ENCODE data around the gene RBP2.

Gene RBP2

GRCh38 chr3:139448104-139448503 is 28.2 kb downstream of the RBP2 start:
- Histone ChIP-seq H4K20me1 (no peaks in the 10 kb centered on the region), H3K4me3 (no peak overlapping the region), H3K36me3 (no peaks in the 10 kb centered on the region), H3K4me1 (no peaks in the 10 kb centered on the region), H3K27me3 (no peaks in the 10 kb centered on the region), H3K9me3 (no peaks in the 10 kb centered on the region), H3K9ac (no peak overlapping the region), H3K4me2 (no peak overlapping the region), H3K27ac (no peak overlapping the region)
- TF ChIP-seq Cebpa-rat (IDR thresholded peaks at IDR 0.05), result no peak

- no peak overlapping the region for H3K9ac ChIP-seq
- no peak overlapping the region for H3K27ac ChIP-seq
- no peak for TF ChIP-seq Cebpa-rat (IDR thresholded peaks at IDR 0.05)
- no peak overlapping the region for H3K4me3 ChIP-seq
- H4K20me1 ChIP-seq, result no peaks in the 10 kb centered on the region
- H3K4me1 ChIP-seq, result no peaks in the 10 kb centered on the region
- no peaks in the 10 kb centered on the region for H3K36me3 ChIP-seq
- H3K4me2 ChIP-seq, result no peak overlapping the region
- no peaks in the 10 kb centered on the region for H3K27me3 ChIP-seq
- H3K9me3 ChIP-seq, result no peaks in the 10 kb centered on the region
Observed at GRCh38 chr3:139447486-139447885, 28.8 kb downstream of the RBP2 start.

GRCh38 chr3:139444446-139444845 is 31.9 kb downstream of the RBP2 start:
- no peak for TF ChIP-seq Cebpa-rat (IDR thresholded peaks at IDR 0.05)
- no peak overlapping the region for H3K4me3 ChIP-seq

GRCh38 chr3:139443186-139443585 is 33.1 kb downstream of the RBP2 start:
- no peaks in the 10 kb centered on the region for H3K36me3 ChIP-seq
- no peaks in the 10 kb centered on the region for H3K4me1 ChIP-seq
- H4K20me1 ChIP-seq, result no peaks in the 10 kb centered on the region
- no peak overlapping the region for H3K9ac ChIP-seq
- H3K4me3 ChIP-seq, result no peak overlapping the region
- H3K27ac ChIP-seq, result no peak overlapping the region
- no peaks in the 10 kb centered on the region for H3K27me3 ChIP-seq
- no peak overlapping the region for H3K4me2 ChIP-seq
- H3K9me3 ChIP-seq, result no peaks in the 10 kb centered on the region
- TF ChIP-seq Cebpa-rat (IDR thresholded peaks at IDR 0.05), result no peak

More at GRCh38 chr3:139444446-139444845, 31.9 kb downstream of the RBP2 start:
- no peaks in the 10 kb centered on the region for H3K9me3 ChIP-seq
- H3K36me3 ChIP-seq, result no peaks in the 10 kb centered on the region
- H4K20me1 ChIP-seq, result no peaks in the 10 kb centered on the region
- H3K4me1 ChIP-seq, result no peaks in the 10 kb centered on the region
- no peak overlapping the region for H3K9ac ChIP-seq
- H3K4me2 ChIP-seq, result no peak overlapping the region
- H3K27me3 ChIP-seq, result no peaks in the 10 kb centered on the region
- H3K27ac ChIP-seq, result no peak overlapping the region

GRCh38 chr3:139441656-139442055 is 34.7 kb downstream of the RBP2 start:
- no peak overlapping the region for H3K27ac ChIP-seq
- no peaks in the 10 kb centered on the region for H3K4me1 ChIP-seq
- H3K9ac ChIP-seq, result no peak overlapping the region
- H3K4me3 ChIP-seq, result no peak overlapping the region
- H4K20me1 ChIP-seq, result no peaks in the 10 kb centered on the region
- no peaks in the 10 kb centered on the region; the same call in 1 of the 2 replicates for H3K36me3 ChIP-seq
- no peak overlapping the region for H3K4me2 ChIP-seq
- H3K9me3 ChIP-seq, result no peaks in the 10 kb centered on the region
- TF ChIP-seq Cebpa-rat (IDR thresholded peaks at IDR 0.05), result no peak
- no peaks in the 10 kb centered on the region for H3K27me3 ChIP-seq

- Histone ChIP-seq H3K27me3 (no peaks in the 10 kb centered on the region), H3K4me2 (no peak overlapping the region), H3K9ac (no peak overlapping the region), H3K4me3 (no peak overlapping the region), H3K27ac (no peak overlapping the region), H3K36me3 (no peaks in the 10 kb centered on the region; the same call in 1 of the 2 replicates), H3K4me1 (no peaks in the 10 kb centered on the region), H4K20me1 (no peaks in the 10 kb centered on the region), H3K9me3 (no peaks in the 10 kb centered on the region)
- no peak for TF ChIP-seq Cebpa-rat (IDR thresholded peaks at IDR 0.05)
Observed at GRCh38 chr3:139440639-139441556, 35.4 kb downstream of the RBP2 start.

GRCh38 chr3:139439278-139439677 is 37.0 kb downstream of the RBP2 start:
- H3K4me1 ChIP-seq, result no peaks in the 10 kb centered on the region
- H3K9ac ChIP-seq, result no peak overlapping the region
- H3K4me2 ChIP-seq, result no peak overlapping the region
- no peak for TF ChIP-seq Cebpa-rat (IDR thresholded peaks at IDR 0.05)
- no peaks in the 10 kb centered on the region for H3K27me3 ChIP-seq
- no peaks in the 10 kb centered on the region for H3K9me3 ChIP-seq
- H3K36me3 ChIP-seq, result peaks cover 4% of the 10 kb centered on the region; the same call in 1 of the 2 replicates
- H3K27ac ChIP-seq, result no peak overlapping the region
- H4K20me1 ChIP-seq, result no peaks in the 10 kb centered on the region
- no peak overlapping the region for H3K4me3 ChIP-seq

- peaks cover 4% of the 10 kb centered on the region; the same call in 1 of the 2 replicates for H3K36me3 ChIP-seq
- H3K4me1 ChIP-seq, result no peaks in the 10 kb centered on the region
Observed at GRCh38 chr3:139434764-139435307, 41.5 kb downstream of the RBP2 start.

GRCh38 chr3:139434228-139434627 is 42.1 kb downstream of the RBP2 start:
- Histone ChIP-seq H3K9me3 (no peaks in the 10 kb centered on the region), H3K9ac (no peak overlapping the region), H3K4me2 (no peak overlapping the region)

More at GRCh38 chr3:139434764-139435307, 41.5 kb downstream of the RBP2 start:
- no peak for TF ChIP-seq Cebpa-rat (IDR thresholded peaks at IDR 0.05)
- H3K27ac ChIP-seq, result no peak overlapping the region
- H3K9me3 ChIP-seq, result no peaks in the 10 kb centered on the region
- no peaks in the 10 kb centered on the region for H3K27me3 ChIP-seq
- H3K9ac ChIP-seq, result no peak overlapping the region
- H3K4me2 ChIP-seq, result no peak overlapping the region
- H3K4me3 ChIP-seq, result no peak overlapping the region
- H4K20me1 ChIP-seq, result no peaks in the 10 kb centered on the region

GRCh38 chr3:139433089-139433488 is 43.2 kb downstream of the RBP2 start:
- no peak for TF ChIP-seq Cebpa-rat (IDR thresholded peaks at IDR 0.05)
- no peak overlapping the region for H3K4me3 ChIP-seq
- no peak overlapping the region for H3K9ac ChIP-seq
- no peaks in the 10 kb centered on the region for H4K20me1 ChIP-seq
- no peak overlapping the region for H3K4me2 ChIP-seq
- no peaks in the 10 kb centered on the region for H3K9me3 ChIP-seq
- no peaks in the 10 kb centered on the region for H3K27me3 ChIP-seq
- no peaks in the 10 kb centered on the region for H3K4me1 ChIP-seq
- peaks cover 7% of the 10 kb centered on the region; the same call in 1 of the 2 replicates for H3K36me3 ChIP-seq
- H3K27ac ChIP-seq, result no peak overlapping the region

More at GRCh38 chr3:139434228-139434627, 42.1 kb downstream of the RBP2 start:
- TF ChIP-seq Cebpa-rat (IDR thresholded peaks at IDR 0.05), result no peak
- Histone ChIP-seq H3K4me1 (no peaks in the 10 kb centered on the region), H3K27me3 (no peaks in the 10 kb centered on the region), H4K20me1 (no peaks in the 10 kb centered on the region), H3K27ac (no peak overlapping the region), H3K4me3 (no peak overlapping the region), H3K36me3 (peaks cover 4% of the 10 kb centered on the region; the same call in 1 of the 2 replicates)

Data from BLaER1 (cell line).